ENCODE measurements around the gene GPR33. TPM values are rescaled to one million over a fixed set of nuclear protein-coding genes. Genes with fewer than 3 reads are reported as not detected.

The GPR33 gene
- total RNA-seq, 1 donor from 2014 or later: not detected

Other genes with a start within 250 kb of the GPR33 start
- gene HEATR5A, start 67.5 kb downstream of the GPR33 start, total RNA-seq (ENCODE audit: low replicate concordance): 12.9 and 34.7 TPM in 2 replicates
- 8.6 and 11.9 TPM in 2 replicates for gene DTD2, start 30.5 kb downstream of the GPR33 start, total RNA-seq (ENCODE audit: low replicate concordance)
- 15.9 and 29.3 TPM in 2 replicates for gene NUBPL, start 73.4 kb upstream of the GPR33 start, total RNA-seq (ENCODE audit: low replicate concordance)

Data from neural progenitor cell (in vitro differentiated cells).